B cell (primary cell): ENCODE measurements around the gene GAB3. TPM values are rescaled to one million over a fixed set of nuclear protein-coding genes. Genes with fewer than 3 reads are reported as not detected.

Experiments used
- ATAC-seq: fragments of 200-7000 bp; cut with Tn5 transposase; one replicate; pipeline ENCODE4 v1.10.0; 2021; ENCODE audit warnings: low read depth, mild to moderate bottlenecking, moderate number of reproducible peaks, moderate library complexity
- CTCF ChIA-PET: fragments of 350-600 bp; sonication (Branson Sonifier 250); formaldehyde crosslinking; loops from one replicate; lab custom pipeline; 2021; ENCODE audit warnings: antibody characterized with exemption, inconsistent platforms; lab: Charles Lee
- POLR2A ChIA-PET: fragments of 350-600 bp; sonication (Branson Sonifier 250); formaldehyde crosslinking; loops from one replicate; lab custom pipeline; 2021; ENCODE audit warnings: antibody characterized with exemption; lab: Charles Lee
- DNase-seq: peaks from one replicate; pipeline ENCODE4 v3.0.0; 2013
- H2AFZ ChIP-seq: 2 replicates; pipeline ENCODE4 v1.6.1; 2012; ENCODE audit warnings: mild to moderate bottlenecking, low read depth, low read length; ENCODE audit not compliant: insufficient read depth, poor library complexity, severe bottlenecking
- H3K27ac ChIP-seq, 2 donors: 1 replicate in 1 of 2; 2 replicates in 1 of 2; pipeline ENCODE4 v1.5.1; 2012 to 2013; ENCODE audit warnings: low read length in 2 of 2, mild to moderate bottlenecking in 2 of 2, moderate library complexity in 1 of 2
- H3K27me3 ChIP-seq, 4 experiments: fragments of 200-600 bp in 1 of 4; sonication (generic) in 1 of 4; replicated peaks in 1 of 4; 1 replicate in 2 of 4; 2 replicates in 2 of 4; pipeline versions ENCODE4 v1.6.1 to v1.7.0; 2013 to 2016; ENCODE audit warnings: low read length in 3 of 4, mild to moderate bottlenecking in 2 of 4, mixed read lengths in 1 of 4, moderate library complexity in 1 of 4; ENCODE audit not compliant: insufficient read depth in 4 of 4, control insufficient read depth in 3 of 4; ENCODE audit errors: control extremely low read depth in 1 of 4
- H3K36me3 ChIP-seq, 2 experiments: replicated peaks in 1 of 2; 1 replicate in 1 of 2; 2 replicates in 1 of 2; pipeline versions ENCODE4 v1.6.1 to v1.7.1; 2013; ENCODE audit warnings: low read length in 1 of 2; ENCODE audit not compliant: insufficient read depth in 2 of 2, control insufficient read depth in 1 of 2; ENCODE audit errors: control extremely low read depth in 1 of 2, extremely low read depth in 1 of 2
- H3K4me1 ChIP-seq, 2 donors: fragments of 200-600 bp in 1 of 2; sonication (generic) in 1 of 2; 1 replicate in 1 of 2; 2 replicates in 1 of 2; pipeline versions ENCODE4 v1.5.1 to v1.6.1; 2013 to 2017; ENCODE audit warnings: low read length in 2 of 2; ENCODE audit not compliant: control insufficient read depth in 2 of 2, insufficient read depth in 2 of 2
- H3K4me2 ChIP-seq: replicated peaks from 2 replicates; pipeline ENCODE3; 2012; ENCODE audit warnings: mild to moderate bottlenecking, low read depth, low read length; ENCODE audit not compliant: poor library complexity, severe bottlenecking
- H3K4me3 ChIP-seq, 5 experiments: fragments of 200-600 bp in 1 of 5; sonication (generic) in 1 of 5; 1 replicate in 3 of 5; 2 replicates in 2 of 5; pipeline versions ENCODE4 v1.5.1 to v1.7.0; 2011 to 2016; ENCODE audit warnings: low read length in 4 of 5, mild to moderate bottlenecking in 4 of 5, low read depth in 2 of 5, control low read depth in 1 of 5, moderate library complexity in 1 of 5; ENCODE audit not compliant: insufficient read depth in 1 of 5; ENCODE audit errors: control extremely low read depth in 1 of 5, extremely low read depth in 1 of 5
- H3K79me2 ChIP-seq: fragments of 200-600 bp; sonication (generic); one replicate; pipeline ENCODE4 v1.6.0; 2016; ENCODE audit warnings: low read length; ENCODE audit not compliant: control insufficient read depth, insufficient read depth
- H3K9ac ChIP-seq: fragments of 200-600 bp; sonication (generic); 2 replicates; pipeline ENCODE4 v1.6.1; 2017; ENCODE audit warnings: mild to moderate bottlenecking, low read length, moderate library complexity
- H3K9me3 ChIP-seq, 3 donors: one replicate each; pipeline versions ENCODE4 v1.6.1 to v1.7.1; 2013; ENCODE audit warnings: low read length in 2 of 3; ENCODE audit not compliant: control insufficient read depth in 2 of 3, insufficient read depth in 1 of 3; ENCODE audit errors: control extremely low read depth in 1 of 3
- H4K20me1 ChIP-seq: 2 replicates; pipeline ENCODE4 v1.6.0; 2012; ENCODE audit warnings: mild to moderate bottlenecking, low read length; ENCODE audit not compliant: insufficient read depth, control insufficient read depth, poor library complexity, severe bottlenecking
- H3K27ac Mint-ChIP-seq: one replicate; pipeline ENCODE4 v1.8.0; 2021; ENCODE audit warnings: mixed read lengths
- H3K27me3 Mint-ChIP-seq: one replicate; pipeline ENCODE4 v1.8.0; 2021; ENCODE audit warnings: mixed read lengths
- H3K4me1 Mint-ChIP-seq: one replicate; pipeline ENCODE4 v1.8.0; 2021; ENCODE audit warnings: mixed read lengths
- H3K4me3 Mint-ChIP-seq: one replicate; pipeline ENCODE4 v1.8.0; 2021; ENCODE audit warnings: mixed read lengths
- H3K9me3 Mint-ChIP-seq: one replicate; pipeline ENCODE4 v1.8.0; 2022; ENCODE audit warnings: mixed read lengths; ENCODE audit not compliant: insufficient read depth
- EZH2 ChIP-seq: IDR thresholded peaks from 2 replicates; pipeline ENCODE4 v1.6.1; 2012; ENCODE audit warnings: borderline replicate concordance, low read depth, mild to moderate bottlenecking, moderate library complexity, low read length; ENCODE audit not compliant: insufficient read depth, poor library complexity, severe bottlenecking
- WGBS: methylation state at CpG from one replicate; pipeline ENCODE4 v1.1.5; 2013; ENCODE audit warnings: missing lambda C conversion rate; ENCODE audit not compliant: insufficient coverage; 5-methylcytosine and 5-hydroxymethylcytosine counted together
- intact Hi-C: fragments of 100-400 bp; cut with micrococcal nuclease; formaldehyde crosslinking; loops from one replicate; pipeline ENCODE4 v1.10.0; 2022
- polyA plus RNA-seq: library from polyadenylated mRNA; depleted of rRNA; stranded (reverse); fragments of >200 nt; gene quantifications from 2 replicates; pipeline ENCODE4 v1.2.3, GENCODE V29; 2012
- total RNA-seq, 2 donors: library from RNA; stranded (reverse); fragments of 120-200 nt in 1 of 2; gene quantifications; 1 replicate in 1 of 2; 2 replicates in 1 of 2; pipeline versions ENCODE4 v1.2.3 to v1.2.4, GENCODE V29; 2013 to 2022
- TF ChIP-seq, protein P1 (sequence below): fragments of 200-600 bp; IDR thresholded peaks from one replicate; pipeline ENCODE4 v1.8.0; 2022; ENCODE audit warnings: antibody characterized with exemption, mild to moderate bottlenecking

Gene GAB3
- total and polyA plus RNA-seq, 2 donors (not counting 1 experiment from before 2014, with no cell fraction given), result 13.2 to 16.5 TPM

DNA sequence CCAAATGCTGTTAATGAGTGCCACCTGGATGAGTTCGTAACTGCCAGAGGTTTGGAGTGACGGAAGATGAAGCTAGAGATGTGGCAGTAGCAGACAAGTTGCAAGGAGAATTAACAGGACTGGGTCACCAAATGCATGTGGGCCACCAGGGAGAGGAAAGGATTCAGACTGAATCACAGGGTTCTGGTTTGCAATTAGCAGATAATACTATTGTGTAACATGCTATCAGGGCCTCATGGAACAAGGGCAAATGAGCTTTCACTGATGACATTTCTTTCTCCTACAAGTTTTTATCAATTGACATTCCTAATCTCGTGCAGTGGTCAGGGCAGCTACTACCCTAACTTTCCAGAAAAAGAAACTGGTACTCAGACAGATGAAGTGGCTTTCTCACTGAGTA lies 21.4 kb downstream of the GAB3 start:
- peaks cover 70% of the 10 kb centered on the region for H3K4me1 Mint-ChIP-seq
- peaks cover 20% of the 10 kb centered on the region for H3K79me2 ChIP-seq
- no peaks in the 10 kb centered on the region for H3K9me3 ChIP-seq
- no peaks in the 10 kb centered on the region for H3K36me3 ChIP-seq
- H3K9ac ChIP-seq, result no peak overlapping the region
- H4K20me1 ChIP-seq, result no peaks in the 10 kb centered on the region
- POLR2A ChIA-PET, result no interaction called here
- no peak overlapping the region for H3K4me3 ChIP-seq
- TF ChIP-seq, protein P1, sequence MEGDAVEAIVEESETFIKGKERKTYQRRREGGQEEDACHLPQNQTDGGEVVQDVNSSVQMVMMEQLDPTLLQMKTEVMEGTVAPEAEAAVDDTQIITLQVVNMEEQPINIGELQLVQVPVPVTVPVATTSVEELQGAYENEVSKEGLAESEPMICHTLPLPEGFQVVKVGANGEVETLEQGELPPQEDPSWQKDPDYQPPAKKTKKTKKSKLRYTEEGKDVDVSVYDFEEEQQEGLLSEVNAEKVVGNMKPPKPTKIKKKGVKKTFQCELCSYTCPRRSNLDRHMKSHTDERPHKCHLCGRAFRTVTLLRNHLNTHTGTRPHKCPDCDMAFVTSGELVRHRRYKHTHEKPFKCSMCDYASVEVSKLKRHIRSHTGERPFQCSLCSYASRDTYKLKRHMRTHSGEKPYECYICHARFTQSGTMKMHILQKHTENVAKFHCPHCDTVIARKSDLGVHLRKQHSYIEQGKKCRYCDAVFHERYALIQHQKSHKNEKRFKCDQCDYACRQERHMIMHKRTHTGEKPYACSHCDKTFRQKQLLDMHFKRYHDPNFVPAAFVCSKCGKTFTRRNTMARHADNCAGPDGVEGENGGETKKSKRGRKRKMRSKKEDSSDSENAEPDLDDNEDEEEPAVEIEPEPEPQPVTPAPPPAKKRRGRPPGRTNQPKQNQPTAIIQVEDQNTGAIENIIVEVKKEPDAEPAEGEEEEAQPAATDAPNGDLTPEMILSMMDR, result no peak
- no peak for TF ChIP-seq EZH2
- peaks cover 8 to 32% of the 10 kb centered on the region in 2 donors for H3K4me1 ChIP-seq
- H3K27ac ChIP-seq, result no peak overlapping the region
- H3K27me3 Mint-ChIP-seq, result no peaks in the 10 kb centered on the region
- DNase-seq, result no peak
- no peak overlapping the region for H3K4me2 ChIP-seq
- no peak overlapping the region for H3K4me3 Mint-ChIP-seq
- peak overlapping the region; percentile 16 for H3K27ac Mint-ChIP-seq
- CTCF ChIA-PET, result interaction anchor here (1.1 kb wide), 1 partner anchor 13 kb away, joined by 4 read pairs; no protein-coding TSS in a partner anchor
- no peak for ATAC-seq
- no peak overlapping the region for H2AFZ ChIP-seq
- 100% methylated on average over 2 of the region's 3 CpGs for WGBS
- intact Hi-C loops, result no loop called here
- H3K9me3 Mint-ChIP-seq, result no peaks in the 10 kb centered on the region
- no peaks in the 10 kb centered on the region for H3K27me3 ChIP-seq

DNA sequence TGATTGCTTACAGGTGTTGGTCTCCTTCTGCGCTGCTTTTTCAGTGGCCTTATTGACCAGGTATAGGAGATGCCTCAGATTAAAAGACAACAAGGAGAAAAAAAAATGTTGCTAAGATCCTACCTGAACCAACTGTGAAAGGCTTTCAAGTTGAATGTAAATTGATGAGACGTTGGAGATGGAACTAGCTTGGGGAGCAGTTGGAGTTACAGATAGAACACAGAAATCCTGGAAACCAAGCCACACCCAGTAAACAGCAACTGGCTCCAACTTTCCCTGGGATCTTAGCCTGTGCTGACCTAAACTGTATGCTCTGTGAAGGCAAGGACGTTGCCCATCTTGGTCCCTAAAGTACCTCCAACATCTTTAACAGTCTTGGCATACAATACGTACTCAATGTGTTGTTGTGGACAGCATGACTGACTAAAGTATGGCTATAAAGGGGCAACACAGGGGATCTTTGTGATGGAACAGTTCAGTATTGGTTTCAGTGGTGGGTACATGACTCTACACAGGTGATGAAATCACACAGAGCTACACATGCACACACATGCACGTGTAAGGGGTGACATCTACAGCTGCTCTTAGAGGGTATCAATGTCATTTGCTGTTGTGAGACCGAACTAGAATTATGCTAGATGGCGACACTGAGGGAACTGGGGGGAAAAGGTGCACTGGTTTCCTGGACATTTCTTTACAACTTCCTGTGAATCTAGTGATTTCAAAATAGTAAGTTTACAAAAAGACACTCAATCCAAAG lies 22.3 kb downstream of the GAB3 start:
- intact Hi-C loops, result no loop called here
- TF ChIP-seq, protein P1, result no peak
- no peak for TF ChIP-seq EZH2
- H3K9me3 Mint-ChIP-seq, result no peaks in the 10 kb centered on the region
- peaks cover 20% of the 10 kb centered on the region for H3K79me2 ChIP-seq
- no peak overlapping the region for H3K9ac ChIP-seq
- no CpG with 5 or more reads among the region's 7 CpGs for whole genome bisulfite sequencing
- H3K4me2 ChIP-seq, result no peak overlapping the region
- CTCF ChIA-PET, result interaction anchor here (1.1 kb wide), 1 partner anchor 12 kb away, joined by 4 read pairs; no protein-coding TSS in a partner anchor
- H3K27me3 ChIP-seq, result no peaks in the 10 kb centered on the region
- ATAC-seq (no peak), DNase-seq (no peak)
- no peak overlapping the region for H2AFZ ChIP-seq
- H3K4me3 Mint-ChIP-seq, result no peak overlapping the region
- H3K9me3 ChIP-seq, result no peaks in the 10 kb centered on the region
- POLR2A ChIA-PET, result no interaction called here
- H3K4me1 ChIP-seq, result peaks cover under 1 to 28% of the 10 kb centered on the region in 2 donors
- H3K36me3 ChIP-seq, result no peaks in the 10 kb centered on the region
- H3K27ac Mint-ChIP-seq, result no peak overlapping the region
- no peaks in the 10 kb centered on the region for H4K20me1 ChIP-seq
- H3K4me1 Mint-ChIP-seq, result peaks cover 64% of the 10 kb centered on the region
- no peaks in the 10 kb centered on the region for H3K27me3 Mint-ChIP-seq
- H3K27ac ChIP-seq, result no peak overlapping the region
- no peak overlapping the region for H3K4me3 ChIP-seq
